NCI-H2081 treated with DMSO at 0.1 percent for 48 hours (cell line): ENCODE results near the gene WDR33.
A peak's percentile ranks its signal among the peaks of the same experiment; 100 is the strongest.

Experiments
- DNase-seq: peaks from one replicate; lab custom pipeline; 2025; lab: John Stamatoyannopoulos, UW

The WDR33 gene

GRCh38 chr2:127719301-127720218 lies 91.4 kb downstream of the WDR33 start:
- no peak for DNase-seq

DNA sequence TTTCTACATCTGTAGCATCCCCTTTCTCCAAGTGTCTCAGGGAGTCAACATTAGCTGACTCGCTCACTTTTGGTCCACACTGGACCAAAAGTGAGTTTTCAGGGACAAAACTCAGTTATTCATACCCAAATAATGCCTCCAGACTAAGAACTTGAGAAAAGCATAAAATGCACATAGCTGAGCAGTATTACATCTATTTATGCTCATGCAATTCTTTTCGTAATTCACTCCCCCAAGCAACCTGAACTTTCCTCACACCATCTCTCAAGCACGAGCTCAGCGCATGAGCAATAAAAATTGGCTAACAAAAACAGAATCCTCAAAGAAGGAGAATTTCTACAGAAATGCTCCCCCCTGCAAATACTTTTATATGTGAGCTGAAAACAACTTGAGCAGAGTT lies 92.7 kb downstream of the WDR33 start:
- no peak for DNase-seq

DNA sequence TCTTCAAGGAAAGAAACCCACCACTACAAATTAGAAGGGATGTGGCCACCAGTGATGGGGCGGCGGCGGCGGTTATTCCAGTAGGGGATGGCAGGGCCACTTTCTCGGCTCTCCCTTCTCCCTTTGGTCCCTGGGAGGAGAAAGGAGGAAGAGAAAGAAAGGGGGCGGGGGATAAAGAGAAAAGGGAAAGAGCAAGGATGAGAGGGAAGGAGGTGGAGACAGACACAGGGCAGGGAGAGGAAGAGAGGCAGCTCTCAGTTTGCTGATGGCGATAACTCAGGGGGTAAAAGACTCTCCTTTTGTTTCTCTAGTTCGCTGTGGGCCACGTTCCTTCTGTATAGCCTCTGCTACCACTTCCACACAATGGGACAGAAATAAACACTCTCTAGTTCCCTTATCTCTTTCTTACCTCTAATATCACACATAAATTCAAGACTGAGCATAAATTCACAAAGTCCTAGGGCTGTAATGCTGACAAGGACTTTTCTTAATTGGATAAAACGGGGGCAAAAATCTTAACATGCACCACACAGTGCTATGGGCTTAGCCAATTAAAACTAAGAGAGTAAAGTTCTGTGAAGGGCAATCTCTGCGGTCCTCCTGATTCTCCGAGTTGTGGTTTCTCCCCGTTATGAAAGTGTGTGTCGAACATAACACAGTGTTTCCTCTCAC lies 95.1 kb downstream of the WDR33 start:
- DNase-seq, result no peak

DNA sequence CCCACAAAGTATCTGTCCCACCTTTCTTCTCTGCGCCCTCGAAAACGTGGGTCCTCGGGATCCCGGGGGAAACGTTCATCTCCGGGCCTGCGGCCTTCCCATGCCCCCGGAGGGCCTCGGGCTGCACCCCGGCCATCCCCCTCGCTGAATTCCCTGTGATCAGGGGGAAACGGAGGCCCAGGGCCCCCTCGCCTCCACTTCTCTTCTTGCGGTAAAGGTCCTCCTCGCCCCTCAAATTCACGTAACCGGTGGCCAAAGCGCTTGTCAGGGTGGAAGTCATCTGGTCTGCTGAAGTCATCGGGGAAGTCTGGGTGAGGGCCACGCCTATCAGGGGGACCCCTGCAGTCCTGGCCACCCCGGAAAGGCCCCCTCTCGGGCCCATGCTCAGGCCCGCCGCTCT lies 97.4 kb downstream of the WDR33 start:
- DNase-seq, result no peak

GRCh38 chr2:127712999-127713398 lies 98.0 kb downstream of the WDR33 start:
- no peak for DNase-seq

- DNase-seq, result no peak
Observed at GRCh38 chr2:127709336-127709735, 101.6 kb downstream of the WDR33 start.

GRCh38 chr2:127707890-127708648 lies 102.9 kb downstream of the WDR33 start:
- DNase-seq, result no peak

DNA sequence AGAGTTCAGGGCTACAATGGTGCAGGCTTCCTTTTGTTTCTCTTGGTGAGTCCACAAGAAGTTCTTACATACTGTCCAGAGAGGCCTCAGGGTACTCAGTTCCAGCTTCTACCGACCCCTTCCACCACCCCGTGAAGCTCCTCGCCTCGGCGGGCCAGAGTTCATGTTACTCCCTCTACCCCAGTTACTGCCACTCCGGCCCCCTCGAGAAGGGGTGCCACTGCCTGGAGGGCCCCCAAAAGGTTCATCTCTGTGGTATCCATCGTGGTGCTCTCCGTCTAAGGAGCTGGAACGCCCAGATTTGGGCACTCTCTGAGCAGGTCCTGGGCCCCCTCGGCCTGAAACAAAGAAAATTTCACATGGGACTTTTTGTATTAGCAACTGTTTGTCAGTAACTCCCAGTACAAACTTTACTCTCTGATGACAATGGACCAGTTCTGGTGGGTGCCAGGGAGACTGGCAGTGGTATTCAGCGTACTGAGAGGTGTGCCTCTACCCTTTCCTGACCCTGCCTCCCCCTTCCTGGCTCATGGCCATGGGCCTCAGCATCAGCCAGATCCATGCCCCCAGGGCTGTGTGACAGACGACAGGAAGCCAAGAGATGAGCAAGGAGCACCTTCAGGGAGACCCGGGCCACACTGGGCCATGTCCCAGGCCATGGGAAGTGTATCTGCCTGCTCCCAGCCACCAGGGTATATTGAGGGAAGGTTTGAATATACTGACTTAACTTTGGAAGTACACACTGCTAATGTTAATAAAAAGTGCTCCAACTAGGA lies 104.6 kb downstream of the WDR33 start:
- DNase-seq, result no peak

GRCh38 chr2:127705391-127706065 lies 105.4 kb downstream of the WDR33 start:
- no peak for DNase-seq

GRCh38 chr2:127704641-127705390 lies 106.2 kb downstream of the WDR33 start:
- DNase-seq, result no peak

- no peak for DNase-seq
Observed at GRCh38 chr2:127703282-127703681, 107.7 kb downstream of the WDR33 start.

DNA sequence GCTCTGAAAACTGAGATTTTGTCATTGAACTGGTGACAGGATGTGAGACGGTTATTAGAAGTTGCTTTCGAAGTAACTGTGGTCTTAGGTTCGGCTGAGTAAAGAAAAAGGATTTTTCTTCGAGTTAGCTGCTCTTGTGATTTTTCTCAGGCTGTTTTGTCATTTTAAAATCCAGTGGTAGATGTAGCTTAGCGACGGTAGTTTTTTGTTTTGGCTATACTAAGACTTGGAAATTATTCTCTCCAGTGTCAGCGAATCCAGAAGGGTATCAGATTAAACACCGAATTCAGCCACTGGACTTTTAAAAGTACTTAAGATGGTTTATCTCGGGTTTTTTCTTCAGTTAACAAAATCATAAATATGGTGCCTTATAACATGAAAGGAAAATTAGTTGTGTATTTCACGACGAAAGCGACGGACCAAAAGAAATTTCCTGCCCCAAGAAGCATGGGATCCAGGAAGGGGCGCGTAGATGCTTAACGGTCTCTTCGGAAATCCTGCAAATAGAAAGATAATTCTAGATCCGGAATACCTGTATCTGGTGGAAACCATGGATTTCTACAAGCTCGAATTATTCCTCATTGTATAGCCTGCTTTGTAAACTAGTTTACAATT lies 108.5 kb downstream of the WDR33 start:
- no peak for DNase-seq

GRCh38 chr2:127701651-127702394 lies 109.1 kb downstream of the WDR33 start:
- DNase-seq, result no peak

DNA sequence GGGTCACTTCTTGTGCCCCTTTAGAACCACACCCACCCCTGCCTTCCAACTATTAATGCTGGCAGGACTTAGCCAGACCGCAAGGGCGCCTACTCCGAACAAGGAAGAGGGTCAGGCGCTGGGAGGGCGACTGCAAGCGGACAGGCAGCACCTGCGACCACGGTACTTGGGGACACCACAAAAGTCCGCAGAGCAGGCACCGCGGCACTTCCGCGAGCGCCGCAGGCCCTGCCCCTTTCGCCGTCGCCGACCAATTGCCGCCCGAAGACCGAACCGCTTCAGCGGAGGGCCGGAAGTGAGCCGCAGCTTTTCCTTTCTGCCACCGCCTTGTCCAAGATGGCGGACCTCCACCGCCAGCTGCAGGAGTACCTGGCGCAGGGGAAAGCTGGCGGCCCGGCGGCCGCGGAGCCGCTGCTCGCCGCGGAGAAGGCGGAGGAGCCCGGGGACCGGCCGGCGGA lies 109.7 kb downstream of the WDR33 start, which contains the start of gene SFT2D3:
Gene SFT2D3 (plus strand): TSS at position 305 of the 458 bp plus-strand sequence. CDS start 32 bp downstream, at position 337.
- peak; percentile 46 for DNase-seq

DNA sequence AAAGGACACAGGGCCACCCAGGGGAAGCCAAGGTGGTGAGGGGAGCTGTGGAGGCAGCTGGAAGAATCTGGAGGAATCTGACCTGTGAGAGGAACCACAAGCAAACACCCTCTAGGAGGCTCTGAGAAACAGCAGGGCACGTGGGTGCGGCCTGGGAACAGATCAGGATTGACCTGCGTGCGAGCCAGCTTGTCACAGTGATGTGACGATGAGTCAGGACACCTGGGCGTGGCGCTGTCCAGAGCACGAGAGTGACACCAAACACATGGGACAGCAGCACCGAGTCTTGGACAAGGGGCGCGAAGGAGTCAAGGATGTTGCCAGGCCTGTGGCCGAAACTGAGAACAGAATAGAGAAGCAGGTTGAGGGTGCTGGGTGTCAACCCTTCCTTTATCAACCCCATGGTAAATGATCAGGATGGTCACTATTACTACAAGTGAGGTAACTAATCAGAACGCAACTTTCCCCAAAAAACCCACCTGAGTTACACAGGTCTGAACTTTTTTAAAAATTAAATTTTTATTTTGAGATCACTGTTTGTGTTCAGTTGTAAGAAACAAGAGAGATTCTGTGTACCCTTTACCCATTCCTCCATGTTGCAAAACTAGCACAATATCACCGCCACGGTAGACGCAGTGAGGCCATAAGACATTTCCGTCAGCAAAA lies 110.3 kb downstream of the WDR33 start:
- no peak for DNase-seq

GRCh38 chr2:127698553-127699355 lies 112.2 kb downstream of the WDR33 start:
- DNase-seq, result no peak

DNA sequence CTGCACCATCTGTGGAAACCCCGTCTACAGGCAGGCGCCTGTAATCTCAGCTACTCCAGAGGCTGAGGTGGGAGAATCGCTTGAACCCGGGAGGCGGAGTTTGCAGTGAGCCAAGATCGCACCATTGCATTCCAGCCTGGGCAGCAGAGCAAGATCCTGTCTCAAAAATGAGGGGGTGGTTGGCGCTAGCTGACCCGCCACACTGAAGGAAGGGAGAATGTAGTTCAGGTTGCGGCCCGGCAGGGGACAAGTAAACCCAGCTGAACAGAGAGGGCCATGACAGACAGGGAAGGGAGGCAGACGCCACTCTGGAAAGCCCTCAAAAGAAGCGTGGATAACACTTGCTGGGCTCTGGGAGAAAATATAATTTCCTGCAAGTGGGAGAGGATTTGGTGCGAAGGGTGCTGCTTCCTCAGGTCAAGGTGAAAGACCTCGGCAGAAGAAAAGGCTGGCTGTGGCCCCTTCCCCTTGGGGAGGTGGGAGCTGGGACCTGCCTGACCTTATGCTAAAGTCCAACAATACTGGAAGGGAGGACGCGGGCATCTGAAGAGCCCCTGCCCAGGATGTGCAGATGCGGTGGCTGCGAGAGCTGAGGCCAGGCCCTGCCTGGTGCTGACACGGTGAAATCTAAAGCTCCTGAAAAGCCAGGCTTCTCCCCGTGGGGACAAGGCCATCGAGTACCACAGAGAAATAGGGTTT lies 113.3 kb downstream of the WDR33 start:
- DNase-seq, result no peak
